HepG2 (cell line): ENCODE measurements around the gene TRIM5. TPM values are rescaled to one million over a fixed set of nuclear protein-coding genes. Genes with fewer than 3 reads are reported as not detected.
A peak's percentile ranks its signal among the peaks of the same experiment; 100 is the strongest.

Experiments used
- ATAC-seq: fragments of 200-7000 bp; cut with Tn5 transposase; 3 replicates; pipeline ENCODE4 v1.9.1; 2020; ENCODE audit warnings: mild to moderate bottlenecking, moderate library complexity
- BruUV-seq: library from RNA; stranded (reverse); fragments of 400-500 nt; replicated peaks from 2 replicates; lab custom pipeline; 2021; lab: Mats Ljungman, UMichigan
- CTCF ChIA-PET: fragments of 300-600 bp; formaldehyde crosslinking; extraction: SDS; loops from one replicate; lab custom pipeline; 2021; ENCODE audit warnings: low total read pairs, inconsistent platforms, low intra/inter-chr PET ratio; lab: Yijun Ruan, JAX
- POLR2A ChIA-PET: fragments of 350-600 bp; sonication (Branson Sonifier 250); formaldehyde crosslinking; loops from one replicate; lab custom pipeline; 2020; ENCODE audit warnings: antibody characterized with exemption, inconsistent platforms; lab: Yijun Ruan, JAX
- DNase-seq: peaks from one replicate; pipeline ENCODE4 v3.0.0-alpha.2; 2015; ENCODE audit warnings: low spot score
- FAIRE-seq: peaks from 3 replicates; lab custom pipeline; 2011; peaks lifted over from hg19 to GRCh38; lab: Jason Lieb, UNC
- H2AFZ ChIP-seq: one replicate; pipeline ENCODE4 v1.6.1; 2011; ENCODE audit warnings: low read length, inconsistent platforms
- H3K27ac ChIP-seq: fragments of 300-600 bp; 3 replicates; pipeline ENCODE4 v1.8.0; 2011; ENCODE audit warnings: mixed run types, mild to moderate bottlenecking, mixed read lengths, low read length, inconsistent platforms; ENCODE audit not compliant: insufficient read depth; ENCODE audit errors: extremely low read length
- H3K27me3 ChIP-seq, 2 experiments: fragments of 200-600 bp in 1 of 2; 2 replicates in 1 of 2; 3 replicates in 1 of 2; pipeline versions ENCODE4 v1.6.0 to v1.8.0; 2011; ENCODE audit warnings: low read length in 2 of 2, mild to moderate bottlenecking in 2 of 2, moderate library complexity in 2 of 2, inconsistent platforms in 1 of 2; ENCODE audit not compliant: insufficient read depth in 2 of 2, control insufficient read depth in 1 of 2
- H3K36me3 ChIP-seq, 2 experiments: fragments of 200-600 bp in 1 of 2; replicated peaks in 1 of 2; 2 replicates in 1 of 2; 3 replicates in 1 of 2; pipeline versions ENCODE4 v1.5.1 to v1.8.0; 2011; ENCODE audit warnings: low read length in 2 of 2, inconsistent platforms in 1 of 2; ENCODE audit not compliant: insufficient read depth in 2 of 2, control insufficient read depth in 1 of 2
- H3K4me1 ChIP-seq: 2 replicates; pipeline ENCODE4 v1.5.1; 2012; ENCODE audit warnings: low read length, inconsistent platforms; ENCODE audit not compliant: insufficient read depth
- H3K4me2 ChIP-seq: 2 replicates; pipeline ENCODE4 v1.6.0; 2011; ENCODE audit warnings: low read depth, low read length, inconsistent platforms
- H3K4me3 ChIP-seq, 3 experiments: fragments of 200-600 bp in 1 of 3; sonication (generic), shearing (Covaris generic) in 1 of 3; replicated peaks in 1 of 3; 2 replicates each; pipeline ENCODE4 v1.5.1; 2011 to 2016; ENCODE audit warnings: low read length in 3 of 3, inconsistent platforms in 2 of 3, low read depth in 2 of 3, mild to moderate bottlenecking in 2 of 3, control low read depth in 1 of 3, mixed read lengths in 1 of 3; ENCODE audit not compliant: insufficient read depth in 1 of 3
- H3K79me2 ChIP-seq: one replicate; pipeline ENCODE4 v1.6.1; 2011; ENCODE audit warnings: low read length, inconsistent platforms; ENCODE audit not compliant: insufficient read depth
- H3K9ac ChIP-seq: 2 replicates; pipeline ENCODE4 v1.6.0; 2011; ENCODE audit warnings: mild to moderate bottlenecking, low read depth, low read length, inconsistent platforms; ENCODE audit not compliant: insufficient read depth
- H3K9me3 ChIP-seq: 2 replicates; pipeline ENCODE4 v1.5.1; 2012; ENCODE audit warnings: mild to moderate bottlenecking, low read length
- H4K20me1 ChIP-seq: 2 replicates; pipeline ENCODE4 v1.6.0; 2011; ENCODE audit warnings: inconsistent platforms, mild to moderate bottlenecking, low read length, moderate library complexity; ENCODE audit not compliant: insufficient read depth
- ETV5 ChIP-seq: IDR thresholded peaks from 2 replicates; pipeline ENCODE4 v1.6.1; 2018; ENCODE audit warnings: missing biosample characterization, missing genetic modification reagents, inconsistent platforms, borderline replicate concordance
- GTF3A ChIP-seq: sonication (generic); formaldehyde crosslinking; conservative IDR thresholded peaks from 2 replicates; pipeline ENCODE4 v1.4.0; 2020; ENCODE audit warnings: mild to moderate bottlenecking, missing genetic modification reagents
- HDAC2 ChIP-seq: sonication (generic); formaldehyde crosslinking; IDR thresholded peaks from 2 replicates; pipeline ENCODE4 v1.4.0; 2020; ENCODE audit warnings: missing genetic modification reagents
- PHF20 ChIP-seq: sonication (generic); formaldehyde crosslinking; IDR thresholded peaks from 2 replicates; pipeline ENCODE4 v1.5.0; 2020; ENCODE audit warnings: mild to moderate bottlenecking, missing genetic modification reagents
- PPARG ChIP-seq: conservative IDR thresholded peaks from 2 replicates; pipeline ENCODE4 v1.6.1; 2016; ENCODE audit warnings: missing biosample characterization, missing genetic modification reagents
- RARA ChIP-seq: IDR thresholded peaks from 2 replicates; pipeline ENCODE4 v1.6.1; 2016; ENCODE audit warnings: missing genetic modification reagents, missing compliant biosample characterization
- SIX1 ChIP-seq: sonication (generic); formaldehyde crosslinking; IDR thresholded peaks from 2 replicates; pipeline ENCODE4 v1.4.0; 2020; ENCODE audit warnings: missing genetic modification reagents, borderline replicate concordance
- ZNF333 ChIP-seq: sonication (generic); formaldehyde crosslinking; IDR thresholded peaks from 2 replicates; pipeline ENCODE4 v1.4.0; 2020; ENCODE audit warnings: mild to moderate bottlenecking, missing genetic modification reagents, borderline replicate concordance
- ZNF484 ChIP-seq: sonication (generic); formaldehyde crosslinking; IDR thresholded peaks from 2 replicates; pipeline ENCODE4 v1.5.1; 2020; ENCODE audit warnings: mild to moderate bottlenecking, low read depth, missing genetic modification reagents, borderline replicate concordance
- ZSCAN21 ChIP-seq: sonication (generic); formaldehyde crosslinking; IDR thresholded peaks from 2 replicates; pipeline ENCODE4 v1.8.0; 2022; ENCODE audit warnings: mild to moderate bottlenecking, missing genetic modification reagents, moderate library complexity, borderline replicate concordance
- WGBS: methylation state at CpG from one replicate; pipeline ENCODE4 v1.1.6; 2017; ENCODE audit warnings: low lambda C conversion rate; 5-methylcytosine and 5-hydroxymethylcytosine counted together
- in situ Hi-C: cut with HindIII; loops from 2 replicates; pipeline ENCODE4 v1.10.0; 2017; ENCODE audit warnings: low pct_unique_long_range_greater_than_20kb; ENCODE audit not compliant: extremely low pct_ligation_motif_present
- intact Hi-C: fragments of 100-400 bp; cut with micrococcal nuclease; formaldehyde crosslinking; loops from one replicate; pipeline ENCODE4 v1.10.0; 2022; ENCODE audit not compliant: unreplicated experiment
- polyA plus RNA-seq, 8 experiments: library from polyadenylated mRNA; depleted of rRNA in 3 of 8; stranded (reverse) in 7 of 8; unstranded in 1 of 8; fragments of >200 nt; fragmentation: Illumina TruSeq in 4 of 8; extraction: Trizol in 4 of 8; gene quantifications; 2 replicates each; pipeline versions ENCODE4 v1.2.1 to v1.2.3, GENCODE V29; 2011 to 2016; ENCODE audit warnings: low read depth in 4 of 8, missing spikeins in 1 of 8, mixed read lengths in 1 of 8; ENCODE audit not compliant: insufficient read depth in 1 of 8
- total RNA-seq, 5 experiments: library from RNA; depleted of rRNA; stranded (reverse); fragments of >200 nt; fragmentation: Illumina TruSeq; extraction: Trizol; gene quantifications; 2 replicates each; pipeline ENCODE4 v1.2.3, GENCODE V29; 2016; ENCODE audit warnings: low read depth in 1 of 5
- TF ChIP-seq, protein P1 (sequence below): sonication (generic); formaldehyde crosslinking; conservative IDR thresholded peaks from 2 replicates; pipeline ENCODE4 v1.4.0; 2020; ENCODE audit warnings: mild to moderate bottlenecking, missing genetic modification reagents, moderate library complexity
- TF ChIP-seq, protein P2 (sequence below): sonication (generic); formaldehyde crosslinking; IDR thresholded peaks from 2 replicates; pipeline ENCODE4 v1.4.0; 2020; ENCODE audit warnings: low read depth, missing genetic modification reagents

The TRIM5 gene
- total and polyA plus RNA-seq, 2 of the 13 experiments (the other 11 are each of a cell fraction or from before 2014, with no cell fraction given): 7.8 to 13.1 TPM

DNA sequence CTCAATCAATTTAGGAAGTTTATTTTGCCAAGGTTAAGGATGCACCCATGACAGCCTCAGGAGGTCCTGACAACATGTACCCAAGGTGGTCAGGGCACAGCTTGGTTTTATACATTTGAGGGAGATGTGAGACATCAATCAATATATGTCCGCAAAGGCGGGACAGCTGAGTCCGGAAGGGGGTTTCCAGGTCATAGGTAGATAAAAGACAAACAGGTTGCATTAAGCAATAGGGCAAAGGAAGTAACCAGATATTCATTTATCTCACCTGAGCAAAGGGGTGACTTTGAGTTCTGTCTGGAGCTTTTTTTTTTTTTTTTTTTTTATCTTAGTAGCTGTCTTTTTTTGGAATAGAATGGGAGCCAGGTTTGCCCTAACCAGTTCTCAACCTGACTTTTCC, 62.1 kb downstream of the TRIM5 start:
- DNase-seq (peak; percentile 17), FAIRE-seq (no peak), ATAC-seq (no peak)
- no peaks in the 10 kb centered on the region for H3K36me3 ChIP-seq
- intact Hi-C loops: no loop called here
- TF ChIP-seq, protein P1, sequence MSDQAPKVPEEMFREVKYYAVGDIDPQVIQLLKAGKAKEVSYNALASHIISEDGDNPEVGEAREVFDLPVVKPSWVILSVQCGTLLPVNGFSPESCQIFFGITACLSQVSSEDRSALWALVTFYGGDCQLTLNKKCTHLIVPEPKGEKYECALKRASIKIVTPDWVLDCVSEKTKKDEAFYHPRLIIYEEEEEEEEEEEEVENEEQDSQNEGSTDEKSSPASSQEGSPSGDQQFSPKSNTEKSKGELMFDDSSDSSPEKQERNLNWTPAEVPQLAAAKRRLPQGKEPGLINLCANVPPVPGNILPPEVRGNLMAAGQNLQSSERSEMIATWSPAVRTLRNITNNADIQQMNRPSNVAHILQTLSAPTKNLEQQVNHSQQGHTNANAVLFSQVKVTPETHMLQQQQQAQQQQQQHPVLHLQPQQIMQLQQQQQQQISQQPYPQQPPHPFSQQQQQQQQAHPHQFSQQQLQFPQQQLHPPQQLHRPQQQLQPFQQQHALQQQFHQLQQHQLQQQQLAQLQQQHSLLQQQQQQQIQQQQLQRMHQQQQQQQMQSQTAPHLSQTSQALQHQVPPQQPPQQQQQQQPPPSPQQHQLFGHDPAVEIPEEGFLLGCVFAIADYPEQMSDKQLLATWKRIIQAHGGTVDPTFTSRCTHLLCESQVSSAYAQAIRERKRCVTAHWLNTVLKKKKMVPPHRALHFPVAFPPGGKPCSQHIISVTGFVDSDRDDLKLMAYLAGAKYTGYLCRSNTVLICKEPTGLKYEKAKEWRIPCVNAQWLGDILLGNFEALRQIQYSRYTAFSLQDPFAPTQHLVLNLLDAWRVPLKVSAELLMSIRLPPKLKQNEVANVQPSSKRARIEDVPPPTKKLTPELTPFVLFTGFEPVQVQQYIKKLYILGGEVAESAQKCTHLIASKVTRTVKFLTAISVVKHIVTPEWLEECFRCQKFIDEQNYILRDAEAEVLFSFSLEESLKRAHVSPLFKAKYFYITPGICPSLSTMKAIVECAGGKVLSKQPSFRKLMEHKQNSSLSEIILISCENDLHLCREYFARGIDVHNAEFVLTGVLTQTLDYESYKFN: no peak
- TF ChIP-seq RARA: peak; percentile 41; the same call in 1 of the 2 replicates
- TF ChIP-seq PHF20 (CRISPR knock-in tag): no peak
- TF ChIP-seq ZNF333 (CRISPR knock-in tag): no peak
- TF ChIP-seq GTF3A (CRISPR knock-in tag): no peak
- no peak for TF ChIP-seq ZNF484 (CRISPR knock-in tag)
- TF ChIP-seq ETV5: peak; percentile 41; the same call in 1 of the 2 replicates
- no peak for TF ChIP-seq ZSCAN21 (CRISPR knock-in tag)
- TF ChIP-seq, protein P2, sequence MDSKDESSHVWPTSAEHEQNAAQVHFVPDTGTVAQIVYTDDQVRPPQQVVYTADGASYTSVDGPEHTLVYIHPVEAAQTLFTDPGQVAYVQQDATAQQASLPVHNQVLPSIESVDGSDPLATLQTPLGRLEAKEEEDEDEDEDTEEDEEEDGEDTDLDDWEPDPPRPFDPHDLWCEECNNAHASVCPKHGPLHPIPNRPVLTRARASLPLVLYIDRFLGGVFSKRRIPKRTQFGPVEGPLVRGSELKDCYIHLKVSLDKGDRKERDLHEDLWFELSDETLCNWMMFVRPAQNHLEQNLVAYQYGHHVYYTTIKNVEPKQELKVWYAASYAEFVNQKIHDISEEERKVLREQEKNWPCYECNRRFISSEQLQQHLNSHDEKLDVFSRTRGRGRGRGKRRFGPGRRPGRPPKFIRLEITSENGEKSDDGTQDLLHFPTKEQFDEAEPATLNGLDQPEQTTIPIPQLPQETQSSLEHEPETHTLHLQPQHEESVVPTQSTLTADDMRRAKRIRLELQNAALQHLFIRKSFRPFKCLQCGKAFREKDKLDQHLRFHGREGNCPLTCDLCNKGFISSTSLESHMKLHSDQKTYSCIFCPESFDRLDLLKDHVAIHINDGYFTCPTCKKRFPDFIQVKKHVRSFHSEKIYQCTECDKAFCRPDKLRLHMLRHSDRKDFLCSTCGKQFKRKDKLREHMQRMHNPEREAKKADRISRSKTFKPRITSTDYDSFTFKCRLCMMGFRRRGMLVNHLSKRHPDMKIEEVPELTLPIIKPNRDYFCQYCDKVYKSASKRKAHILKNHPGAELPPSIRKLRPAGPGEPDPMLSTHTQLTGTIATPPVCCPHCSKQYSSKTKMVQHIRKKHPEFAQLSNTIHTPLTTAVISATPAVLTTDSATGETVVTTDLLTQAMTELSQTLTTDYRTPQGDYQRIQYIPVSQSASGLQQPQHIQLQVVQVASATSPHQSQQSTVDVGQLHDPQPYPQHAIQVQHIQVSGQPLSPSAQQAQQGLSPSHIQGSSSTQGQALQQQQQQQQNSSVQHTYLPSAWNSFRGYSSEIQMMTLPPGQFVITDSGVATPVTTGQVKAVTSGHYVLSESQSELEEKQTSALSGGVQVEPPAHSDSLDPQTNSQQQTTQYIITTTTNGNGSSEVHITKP (CRISPR knock-in tag): no peak
- 0 out of 2 replicates have a peak, but pooled peaks have one; percentile 28 for TF ChIP-seq PPARG (CRISPR knock-in tag)
- peak; percentile 52; the same call in 1 of the 2 replicates for TF ChIP-seq SIX1
- TF ChIP-seq HDAC2 (CRISPR knock-in tag): no peak
- no peak overlapping the region for H3K9ac ChIP-seq
- no peak overlapping the region for H3K4me3 ChIP-seq
- CTCF ChIA-PET: no interaction called here
- H2AFZ ChIP-seq: no peak overlapping the region
- no peaks in the 10 kb centered on the region for H3K9me3 ChIP-seq
- BruUV-seq: no TSS peak
- POLR2A ChIA-PET: no interaction called here
- no peak overlapping the region for H3K27ac ChIP-seq
- WGBS: 4% methylated on average over 3 of the region's 3 CpGs
- 0 out of 5 replicates have a peak, but pooled peaks cover 0 to 5% of the 10 kb centered on the region in 2 experiments for H3K27me3 ChIP-seq
- in situ Hi-C loops: no loop called here
- H4K20me1 ChIP-seq: no peaks in the 10 kb centered on the region
- no peaks in the 10 kb centered on the region for H3K79me2 ChIP-seq
- peaks cover 23% of the 10 kb centered on the region for H3K4me1 ChIP-seq
- H3K4me2 ChIP-seq: no peak overlapping the region
